HG03196 (cell line): Measurements from ENCODE around the gene C1QL2.

Experiments used
- ATAC-seq: cut with Tn5 transposase; IDR thresholded peaks from one replicate; pipeline ENCODE4 v1.9.1; 2021; ENCODE audit not compliant: unreplicated experiment

The C1QL2 gene

GRCh38 chr2:119179991-119180390, 21.4 kb upstream of the C1QL2 start:
- ATAC-seq, result no peak

DNA sequence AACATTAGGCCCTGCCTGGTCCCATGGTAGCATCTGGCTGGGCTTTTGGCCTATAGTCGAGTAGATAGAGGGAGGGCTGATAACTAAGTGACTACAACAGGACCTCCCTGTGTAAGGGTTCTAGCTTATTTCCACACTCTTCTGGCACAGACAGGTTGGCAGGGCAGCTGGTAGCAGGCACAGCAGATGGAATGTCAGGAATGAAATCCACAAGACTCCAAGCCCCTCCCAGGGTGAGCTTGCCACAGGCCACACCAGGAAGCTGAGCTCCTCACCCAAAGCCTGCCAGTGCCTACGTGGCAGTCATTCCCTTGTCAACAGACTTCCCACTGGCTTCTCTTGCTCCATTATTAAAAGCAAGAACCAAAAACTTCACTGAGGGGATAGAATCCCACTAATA, 20.7 kb upstream of the C1QL2 start:
- ATAC-seq, result no peak

DNA sequence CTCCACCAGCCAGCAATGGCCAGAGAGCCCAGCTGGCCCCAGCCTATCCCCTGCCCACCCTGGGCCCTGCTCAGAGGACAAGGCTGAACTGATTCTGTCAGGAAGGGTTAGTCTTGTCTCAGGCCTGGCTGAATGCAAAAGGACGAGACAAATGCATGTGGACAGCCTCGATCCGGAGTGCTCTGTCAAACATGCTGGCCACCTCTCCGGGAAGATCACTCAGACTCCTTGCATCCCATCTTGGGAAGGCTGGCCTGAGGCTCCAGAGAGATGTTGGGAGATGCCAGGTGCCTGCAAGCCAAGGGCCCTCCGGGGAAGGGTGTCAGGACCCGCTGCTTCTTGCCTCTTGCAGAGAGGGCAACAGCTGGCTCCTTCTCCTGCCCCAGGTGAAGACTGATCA, 20.2 kb upstream of the C1QL2 start:
- ATAC-seq, result no peak

DNA sequence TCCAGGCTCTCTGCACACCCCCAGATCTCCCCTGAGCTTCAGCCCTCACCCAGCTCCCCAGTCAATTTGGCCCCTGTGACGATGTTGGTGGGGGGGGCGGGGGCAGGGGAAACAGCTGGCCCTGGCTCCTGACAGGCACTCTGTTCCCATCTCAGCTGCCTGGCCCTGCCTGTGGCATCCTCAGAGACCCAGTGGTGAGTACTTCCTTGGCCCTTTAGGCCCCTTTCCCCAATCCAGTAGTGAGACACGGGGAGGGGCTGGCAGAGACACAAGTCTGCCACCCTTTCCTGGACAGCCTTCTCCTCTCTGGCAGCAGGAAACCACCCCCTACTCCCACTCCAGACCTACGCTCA, 19.3 kb upstream of the C1QL2 start:
- ATAC-seq, result no peak

GRCh38 chr2:119177171-119177837, 18.8 kb upstream of the C1QL2 start:
- ATAC-seq, result no peak

GRCh38 chr2:119175517-119175916, 17.0 kb upstream of the C1QL2 start:
- ATAC-seq, result no peak

DNA sequence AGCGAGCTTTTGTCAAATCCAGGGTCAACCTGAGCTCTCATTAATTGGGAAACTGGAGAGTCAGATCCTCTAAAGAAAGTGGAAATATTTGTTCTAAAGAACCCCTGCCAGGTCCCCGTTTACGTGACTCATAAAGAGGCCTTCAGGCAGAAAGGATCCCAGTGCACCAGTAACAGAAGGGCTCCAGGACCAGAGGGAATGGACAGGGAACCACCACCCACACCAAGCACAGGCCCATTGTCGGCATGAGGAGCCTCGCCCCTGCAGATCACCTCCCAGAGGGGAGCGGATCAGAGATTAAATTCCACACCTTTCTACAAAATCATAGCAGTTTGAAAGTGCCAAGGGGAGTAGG, 16.4 kb upstream of the C1QL2 start:
- no peak for ATAC-seq

GRCh38 chr2:119174216-119174992, 15.9 kb upstream of the C1QL2 start:
- ATAC-seq, result no peak

DNA sequence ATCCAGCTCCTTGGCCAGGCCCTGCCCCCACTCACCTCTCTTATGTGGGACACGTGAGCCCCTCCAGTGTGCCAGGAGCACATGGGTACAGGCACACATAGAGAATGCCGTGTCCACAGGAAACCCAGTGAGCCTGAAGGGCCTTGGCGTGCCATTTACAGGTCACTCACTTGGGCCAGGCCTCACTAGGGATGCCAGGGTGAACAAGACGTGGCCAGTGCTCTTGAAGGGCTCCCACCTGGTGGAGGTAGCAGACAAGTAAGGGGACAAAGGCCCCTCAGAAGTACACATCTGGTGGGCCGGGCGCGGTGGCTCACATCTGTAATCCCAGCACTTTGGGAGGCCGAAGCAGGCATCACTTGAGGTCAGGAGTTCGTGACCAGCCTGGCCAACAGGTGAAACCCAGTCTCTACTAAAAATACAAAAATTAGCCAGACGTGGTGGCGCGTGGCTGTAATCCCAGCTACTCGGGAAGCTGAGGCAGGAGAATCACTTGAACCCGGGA, 15.1 kb upstream of the C1QL2 start:
- ATAC-seq, result no peak

GRCh38 chr2:119170504-119170903, 12.0 kb upstream of the C1QL2 start:
- ATAC-seq, result no peak

- no peak for ATAC-seq
These were observed 11.2 kb upstream of the C1QL2 start for GRCh38 chr2:119169717-119170116.

- ATAC-seq, result no peak
These were observed 1.9 kb upstream of the C1QL2 start for GRCh38 chr2:119160361-119160990.

- no peak for ATAC-seq
These were observed 570 bp downstream of the C1QL2 start for GRCh38 chr2:119157850-119158511.

GRCh38 chr2:119156891-119157773, 1.4 kb downstream of the C1QL2 start:
- no peak for ATAC-seq

GRCh38 chr2:119156105-119156890, 2.3 kb downstream of the C1QL2 start:
- ATAC-seq, result no peak

DNA sequence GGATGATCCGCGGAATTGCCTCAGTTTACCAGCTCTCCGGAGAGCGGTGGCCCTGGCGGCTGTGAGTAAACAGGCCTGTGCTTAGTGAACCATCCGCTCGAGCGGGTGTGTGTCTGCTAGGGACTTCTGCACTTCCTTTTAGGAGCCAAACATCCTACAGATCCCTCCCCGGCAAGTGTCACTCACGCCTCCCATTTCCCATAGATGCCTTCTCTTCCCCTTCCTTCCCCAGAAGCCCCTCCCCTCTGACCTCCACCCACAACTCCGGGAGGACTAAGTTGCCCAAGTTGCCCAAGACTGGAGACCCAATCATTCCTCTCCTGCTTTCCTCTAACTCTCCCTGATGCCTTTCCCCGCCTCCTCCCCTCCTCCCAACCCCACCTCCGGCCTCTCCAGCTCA, 2.9 kb downstream of the C1QL2 start:
- ATAC-seq, result no peak

GRCh38 chr2:119154076-119154475, 4.5 kb downstream of the C1QL2 start:
- no peak for ATAC-seq

DNA sequence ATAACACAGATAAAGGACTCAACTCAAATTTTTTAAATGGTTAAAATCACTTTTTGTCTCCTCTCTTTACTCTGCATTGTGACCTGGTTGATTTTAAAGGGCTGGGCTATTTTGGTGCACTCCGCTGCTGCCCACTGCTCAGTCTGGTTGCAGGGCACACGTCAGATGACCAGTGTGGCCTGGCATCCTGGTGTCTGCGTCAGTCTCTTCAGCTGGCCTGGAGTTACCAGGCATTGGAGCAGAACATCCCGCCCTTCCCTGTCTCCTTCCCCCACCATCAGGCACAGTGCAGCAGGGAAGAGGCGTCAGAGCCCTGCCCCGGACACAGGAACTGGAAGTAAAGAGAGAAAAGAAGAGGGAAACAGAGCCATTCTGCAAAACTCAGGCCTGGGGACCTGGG, 8.9 kb downstream of the C1QL2 start:
- no peak for ATAC-seq

GRCh38 chr2:119147776-119148715, 10.5 kb downstream of the C1QL2 start:
- ATAC-seq, result no peak
